Activated CD8-positive, alpha-beta memory T cell treated with anti-CD3 and anti-CD28 coated beads for 48 hours (primary cell): Measurements from ENCODE around the gene RRH.

Experiments
- DNase-seq, 3 experiments: peaks; one replicate each; pipeline ENCODE4 v3.0.0-alpha.2; 2020; ENCODE audit warnings: low read depth in 2 of 3, low spot score in 2 of 3

RRH gene

DNA sequence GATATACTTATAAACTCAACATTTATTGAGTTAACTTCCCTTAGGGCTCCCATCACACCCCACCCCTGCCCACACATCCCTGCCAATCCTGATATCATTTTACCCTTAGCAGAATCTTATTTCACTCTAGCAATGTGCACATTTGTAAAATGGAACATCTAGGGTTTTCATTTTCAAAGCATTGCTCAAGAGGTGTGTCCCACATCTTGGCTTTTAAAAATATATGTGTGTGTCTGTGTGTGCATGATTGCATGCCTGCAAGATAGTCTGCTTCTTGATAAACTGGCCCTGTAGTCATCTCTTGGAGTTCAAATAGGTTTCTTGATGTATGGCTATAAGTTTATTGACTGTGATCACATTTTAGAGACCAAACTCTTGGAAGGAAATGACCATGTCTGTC is 58.5 kb downstream of the RRH start:
- DNase-seq, result no peak

DNA sequence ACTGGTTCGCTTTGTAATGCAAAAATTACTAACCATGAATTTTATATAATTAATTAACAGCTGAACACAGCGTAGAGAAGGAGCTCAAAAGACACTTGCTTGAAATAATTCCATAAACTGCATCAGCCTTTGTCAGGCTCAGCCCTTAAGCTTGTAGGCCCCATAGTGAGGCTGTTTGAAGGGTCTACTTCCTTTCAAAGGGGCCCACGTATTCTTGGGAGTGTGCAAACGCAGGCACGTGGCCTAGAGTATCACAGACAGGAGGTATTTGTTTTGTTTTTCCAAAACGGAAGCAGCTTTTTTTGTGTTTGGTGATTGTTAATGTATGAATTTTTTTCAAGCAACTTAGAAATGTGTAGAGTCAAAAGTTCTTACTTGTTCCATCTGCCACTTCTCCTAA is 59.3 kb downstream of the RRH start:
- no peak for DNase-seq

DNA sequence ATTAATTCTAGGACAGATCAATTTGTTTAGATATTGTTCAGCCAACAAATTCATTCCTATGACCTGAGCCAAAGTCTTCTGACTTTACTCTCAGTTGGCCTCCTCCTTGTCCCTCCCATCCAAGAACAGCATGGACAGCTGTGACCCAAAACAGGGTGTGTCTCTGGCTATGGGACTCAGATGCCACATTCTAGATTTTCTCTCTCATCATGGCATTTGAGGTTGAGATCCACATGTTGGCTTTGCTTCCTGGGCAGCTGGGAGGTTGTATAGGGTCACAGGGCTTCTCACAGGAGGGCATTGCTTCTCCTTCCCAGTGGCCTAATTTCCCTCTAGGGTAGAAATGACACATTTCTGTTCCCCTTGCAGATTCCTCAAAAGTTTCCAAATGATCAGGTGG is 62.3 kb downstream of the RRH start:
- no peak for DNase-seq
